NCI-H460 (cell line): Measurements from ENCODE around the gene CHRNE. TPM values are rescaled to one million over a fixed set of nuclear protein-coding genes. Genes with fewer than 3 reads are reported as not detected.
A peak's percentile ranks its signal among the peaks of the same experiment; 100 is the strongest.
"Not testable (repeated sequence)": the region's sequence is repeated elsewhere in the genome, so short reads cannot be mapped to it uniquely, and the experiment has no call there.

Source experiments
- DNase-seq: peaks from one replicate; pipeline ENCODE4 v3.0.0-alpha.2; 2016; ENCODE audit warnings: low read depth; ENCODE audit errors: extremely low read depth
- total RNA-seq: library from RNA; depleted of rRNA; stranded (reverse); fragments of >200 nt; shearing (Covaris generic); gene quantifications from 2 replicates; pipeline ENCODE4 v1.2.3, GENCODE V29; 2014

Gene CHRNE
- total RNA-seq, 1 experiment from 2014 or later: not detected

DNA sequence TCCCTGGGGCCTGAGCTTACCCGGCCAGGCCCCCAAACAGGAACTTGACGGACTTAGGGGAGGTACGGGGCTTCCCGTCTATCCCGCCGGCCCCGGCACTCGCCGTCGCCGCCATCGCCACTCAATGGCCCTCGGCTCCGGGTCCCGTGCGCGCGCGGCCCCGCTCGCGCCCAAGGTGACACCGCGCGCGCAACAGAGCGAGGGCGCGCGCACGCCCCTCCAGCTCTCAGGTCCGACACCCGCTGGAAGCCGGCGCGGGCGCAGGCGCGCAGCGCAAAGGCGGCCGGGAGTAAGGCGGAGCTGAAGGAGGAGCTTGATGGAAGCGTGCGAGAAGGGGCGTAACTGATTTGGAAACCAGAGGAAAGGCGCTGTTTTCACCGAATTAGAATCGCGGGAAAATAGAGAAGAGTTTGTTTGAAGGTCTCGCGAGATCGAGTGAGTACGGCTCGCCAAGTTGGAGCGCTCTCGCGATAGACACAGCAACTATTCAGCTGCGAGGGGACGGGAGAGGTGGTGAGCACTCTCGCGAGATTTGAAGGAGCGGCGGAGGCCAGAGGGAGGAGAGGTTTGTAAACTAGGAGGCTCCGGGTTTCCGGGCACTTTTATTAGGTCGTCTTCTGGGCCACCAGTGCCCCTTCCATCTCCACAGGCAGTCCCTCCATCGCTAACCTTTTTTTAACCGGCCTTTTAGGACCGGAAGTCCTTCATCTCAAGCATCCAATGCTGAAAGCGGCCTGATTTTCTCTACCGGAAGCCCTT is 37.1 kb upstream of the CHRNE start, which contains the start of the genes RNF167 and SLC25A11:
TSS of gene RNF167 (plus strand) at position 473 of the 759 bp plus-strand sequence. CDS start 642 bp downstream, outside the sequence.
TSS of gene SLC25A11 (minus strand) at position 251 of the 759 bp plus-strand sequence. CDS start at position 115, 136 bp downstream.
- peak; percentile 100 for DNase-seq

DNA sequence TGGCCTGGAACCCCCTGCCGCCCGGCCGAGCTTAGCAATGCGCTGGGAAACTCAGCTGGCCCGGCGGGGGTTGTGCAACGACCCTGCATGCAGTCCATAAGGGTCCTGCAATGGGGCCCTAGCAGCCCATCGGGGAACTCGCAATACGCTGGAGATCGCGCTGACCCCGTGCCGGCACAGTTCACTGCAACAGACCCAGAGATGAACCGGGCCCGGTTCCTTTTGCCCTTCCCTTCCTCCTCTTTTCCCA is 36.6 kb upstream of the CHRNE start:
- DNase-seq: no peak

DNA sequence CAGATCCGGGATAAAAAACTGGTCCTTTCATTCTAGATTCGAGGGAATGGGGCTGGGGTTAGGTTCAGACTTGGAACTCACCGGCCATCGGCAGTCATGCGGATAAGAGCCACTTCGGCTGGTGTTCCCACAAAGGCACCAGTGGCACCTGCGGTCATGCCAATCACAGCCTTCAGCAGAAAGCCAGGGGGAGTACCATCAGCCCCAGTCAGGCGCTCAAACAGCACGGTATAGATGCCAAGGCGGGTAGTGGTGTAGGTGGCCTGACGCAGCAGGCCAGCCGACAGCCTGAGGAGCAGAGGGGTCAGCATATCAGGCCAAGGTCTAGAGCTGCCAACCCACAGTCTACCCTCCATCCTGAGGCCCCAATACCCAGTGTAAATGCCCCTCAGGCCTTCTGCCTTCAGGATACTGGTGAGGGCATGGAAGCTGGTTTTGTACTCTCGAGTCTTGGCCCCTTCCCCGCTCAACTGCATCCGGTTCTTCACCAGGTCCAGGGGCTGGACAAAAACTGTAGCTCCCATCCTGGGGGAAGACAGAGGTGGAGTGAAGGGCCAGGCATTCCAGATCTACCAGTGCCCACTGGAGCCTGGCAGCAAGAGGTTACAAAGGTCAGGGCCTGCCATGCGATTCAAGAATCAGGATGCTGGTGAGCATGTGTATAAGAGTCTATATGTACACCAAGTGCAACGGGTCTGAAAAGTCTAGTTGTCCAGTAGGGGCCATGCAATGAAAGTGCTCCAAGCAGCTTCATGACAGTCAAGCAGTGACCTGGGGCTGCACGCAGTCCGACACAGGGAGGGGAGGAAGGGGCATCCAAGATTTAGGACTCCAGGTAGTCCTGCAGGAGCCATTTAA is 36.0 kb upstream of the CHRNE start:
- no peak for DNase-seq

DNA sequence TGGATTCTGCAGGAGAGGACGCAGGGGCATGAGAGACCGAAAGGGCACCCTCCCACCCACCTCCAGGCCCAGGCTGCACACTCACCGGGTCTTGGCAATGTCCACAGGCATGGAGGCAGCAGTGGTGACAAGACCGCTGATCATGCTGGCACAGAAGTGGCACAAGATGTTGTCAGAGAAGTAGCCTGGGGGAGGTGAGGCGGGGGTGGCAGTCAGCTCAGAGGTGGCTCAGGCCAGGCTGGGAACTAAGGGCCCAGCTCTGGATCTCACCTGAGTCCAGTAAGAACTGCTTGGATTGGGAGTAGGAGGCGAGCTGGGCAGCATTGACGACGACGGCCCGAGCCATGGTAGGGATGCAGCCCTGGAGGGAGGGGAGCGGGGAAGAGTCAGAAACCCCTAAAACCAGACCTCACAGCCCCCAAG is 35.2 kb upstream of the CHRNE start:
- no peak for DNase-seq

DNA sequence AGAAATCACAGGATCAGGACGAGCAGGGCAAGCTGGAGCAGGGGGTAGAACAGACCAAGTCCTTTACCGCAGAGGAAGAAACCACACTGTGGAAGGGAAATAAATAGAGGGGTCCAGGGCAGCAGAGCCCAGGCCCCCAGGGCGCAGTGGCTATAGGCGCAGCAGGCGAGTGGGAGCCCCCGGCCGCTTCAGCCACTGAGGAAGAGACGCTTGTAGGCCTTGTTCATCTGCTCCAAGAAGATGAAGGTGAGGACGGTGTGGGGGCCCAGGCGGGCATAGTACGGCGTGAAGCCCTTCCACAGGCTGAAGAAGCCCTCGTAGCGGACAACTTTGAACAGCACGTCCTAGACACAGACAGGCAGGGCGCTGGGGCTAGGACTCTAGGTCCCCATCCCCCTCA is 34.7 kb upstream of the CHRNE start:
- no peak for DNase-seq

DNA sequence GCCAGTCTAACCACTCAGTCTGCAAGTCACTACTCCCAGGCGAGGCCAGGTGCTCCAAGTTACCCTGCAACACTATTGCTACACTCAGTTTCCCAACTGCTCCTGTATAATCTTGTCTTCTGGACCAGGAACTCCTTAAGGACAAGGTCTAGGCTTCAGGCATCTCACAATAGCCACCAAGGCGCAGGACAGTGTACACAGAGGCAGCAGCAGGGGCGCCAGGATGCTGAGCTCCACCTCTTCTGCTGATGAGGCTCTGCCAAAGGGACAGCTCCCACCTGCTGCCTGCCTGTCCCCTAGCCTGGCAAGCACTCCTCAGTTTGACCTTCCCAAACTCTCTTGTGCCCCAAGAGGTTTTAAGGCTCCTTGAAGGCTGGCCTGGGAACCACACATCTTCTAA is 33.5 kb upstream of the CHRNE start:
- DNase-seq: no peak

DNA sequence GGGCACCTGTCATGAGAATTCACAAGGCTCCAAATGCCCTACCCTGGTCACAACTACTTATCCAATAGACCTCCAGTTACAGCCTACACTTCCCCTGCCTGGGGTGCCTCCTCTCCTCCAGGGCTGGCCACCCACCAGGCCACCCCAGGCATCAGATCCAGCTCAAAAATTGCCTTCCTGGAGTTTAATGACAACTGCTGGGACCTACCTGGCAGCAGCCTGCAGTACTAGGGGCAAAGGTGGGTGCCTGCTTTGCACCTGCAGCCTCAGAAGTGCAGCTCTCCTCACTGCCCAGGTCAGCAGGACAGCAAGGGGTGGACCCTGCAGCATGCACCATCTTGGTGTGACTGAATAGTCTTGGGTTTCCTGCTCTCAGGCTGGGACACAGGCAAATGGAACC is 32.8 kb upstream of the CHRNE start:
- no peak for DNase-seq

DNA sequence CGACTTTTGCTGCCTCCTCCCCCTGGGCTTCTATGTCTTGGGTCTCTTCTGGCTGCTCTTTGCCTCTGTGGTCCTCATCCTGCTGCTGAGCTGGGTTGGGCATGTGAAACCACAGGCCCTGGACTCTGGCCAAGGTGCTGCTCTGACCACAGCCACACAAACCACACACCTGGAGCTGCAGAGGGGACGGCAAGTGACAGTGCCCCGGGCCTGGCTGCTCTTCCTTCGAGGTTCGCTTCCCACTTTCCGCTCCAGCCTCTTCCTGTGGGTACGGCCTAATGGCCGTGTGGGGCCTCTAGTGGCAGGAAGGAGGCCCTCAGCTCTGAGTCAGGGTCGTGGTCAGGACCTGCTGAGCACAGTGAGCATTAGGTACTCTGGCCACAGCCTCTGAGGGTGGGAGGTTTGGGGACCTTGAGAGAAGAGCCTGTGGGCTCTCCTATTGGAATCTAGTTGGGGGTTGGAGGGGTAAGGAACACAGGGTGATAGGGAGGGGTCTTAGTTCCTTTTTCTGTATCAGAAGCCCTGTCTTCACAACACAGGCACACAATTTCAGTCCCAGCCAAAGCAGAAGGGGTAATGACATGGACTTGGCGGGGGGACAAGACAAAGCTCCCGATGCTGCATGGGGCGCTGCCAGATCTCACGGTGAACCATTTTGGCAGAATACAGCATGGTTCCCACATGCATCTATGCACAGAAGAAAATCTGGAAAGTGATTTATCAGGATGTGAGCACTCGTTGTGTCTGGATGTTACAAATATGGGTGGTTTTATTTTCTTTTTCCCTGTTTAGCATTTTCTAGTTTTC is 31.5 kb upstream of the CHRNE start:
- DNase-seq: no peak

DNA sequence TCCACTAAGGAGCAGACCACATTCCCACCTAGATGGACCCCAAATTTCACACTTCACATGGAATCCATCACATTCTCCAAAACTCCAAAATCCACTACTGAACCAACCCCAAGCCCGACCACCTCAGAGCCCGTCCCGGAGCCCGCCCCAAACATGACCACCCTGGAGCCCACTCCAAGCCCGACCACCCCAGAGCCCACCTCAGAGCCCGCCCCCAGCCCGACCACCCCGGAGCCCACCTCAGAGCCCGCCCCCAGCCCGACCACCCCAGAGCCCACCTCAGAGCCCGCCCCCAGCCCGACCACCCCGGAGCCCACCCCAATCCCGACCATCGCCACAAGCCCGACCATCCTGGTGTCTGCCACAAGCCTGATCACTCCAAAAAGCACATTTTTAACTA is 30.7 kb upstream of the CHRNE start:
- no peak for DNase-seq

DNA sequence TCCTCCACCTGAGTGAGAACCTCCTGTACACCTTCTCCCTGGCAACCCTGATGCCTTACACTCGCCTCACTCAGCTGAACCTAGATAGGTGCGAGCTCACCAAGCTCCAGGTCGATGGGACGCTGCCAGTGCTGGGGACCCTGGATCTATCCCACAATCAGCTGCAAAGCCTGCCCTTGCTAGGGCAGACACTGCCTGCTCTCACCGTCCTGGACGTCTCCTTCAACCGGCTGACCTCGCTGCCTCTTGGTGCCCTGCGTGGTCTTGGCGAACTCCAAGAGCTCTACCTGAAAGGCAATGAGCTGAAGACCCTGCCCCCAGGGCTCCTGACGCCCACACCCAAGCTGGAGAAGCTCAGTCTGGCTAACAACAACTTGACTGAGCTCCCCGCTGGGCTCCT is 29.9 kb upstream of the CHRNE start:
- no peak for DNase-seq

DNA sequence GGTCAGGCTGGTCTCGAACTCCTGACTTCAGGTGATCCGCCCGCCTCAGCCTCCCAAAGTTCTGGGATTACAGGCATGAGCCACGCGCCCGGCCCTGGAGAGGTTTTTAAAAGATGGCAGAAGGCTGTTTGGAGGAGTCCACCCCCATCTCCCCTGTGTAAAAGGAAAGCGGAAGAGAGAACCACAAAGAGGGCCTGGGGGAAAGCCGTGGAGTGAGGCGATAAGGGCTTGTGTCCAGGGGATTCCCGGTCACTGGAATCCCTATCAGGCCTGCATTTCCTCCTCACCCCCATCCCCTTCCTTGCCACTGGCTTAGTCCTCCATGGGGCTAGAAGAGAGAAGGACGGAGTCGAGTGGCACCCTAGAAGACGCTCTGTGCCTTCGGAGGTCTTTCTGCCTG is 29.1 kb upstream of the CHRNE start, which contains the start of gene GP1BA:
TSS of gene GP1BA (plus strand) at position 315 of the 400 bp plus-strand sequence. CDS start 328 bp downstream, outside the sequence.
- DNase-seq: no peak

DNA sequence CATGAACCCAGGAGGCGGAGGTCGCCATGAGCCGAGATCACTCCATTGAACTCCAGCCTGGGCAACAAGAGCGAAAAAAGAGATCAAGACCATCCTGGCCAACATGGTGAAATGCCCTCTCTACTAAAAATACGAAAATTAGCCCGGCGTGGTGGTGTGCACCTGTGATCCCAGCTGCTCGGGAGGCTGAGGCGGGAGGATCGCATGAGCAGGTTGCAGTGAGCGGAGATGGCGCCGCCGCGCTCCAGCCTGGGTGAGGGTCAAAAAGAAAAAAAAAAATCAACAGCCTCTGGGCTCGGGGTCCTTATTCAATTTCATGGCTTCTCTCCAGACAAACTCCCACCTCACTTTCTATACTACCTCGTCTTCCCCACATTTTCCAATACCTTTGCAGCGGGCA is 26.0 kb upstream of the CHRNE start:
- no peak for DNase-seq

DNA sequence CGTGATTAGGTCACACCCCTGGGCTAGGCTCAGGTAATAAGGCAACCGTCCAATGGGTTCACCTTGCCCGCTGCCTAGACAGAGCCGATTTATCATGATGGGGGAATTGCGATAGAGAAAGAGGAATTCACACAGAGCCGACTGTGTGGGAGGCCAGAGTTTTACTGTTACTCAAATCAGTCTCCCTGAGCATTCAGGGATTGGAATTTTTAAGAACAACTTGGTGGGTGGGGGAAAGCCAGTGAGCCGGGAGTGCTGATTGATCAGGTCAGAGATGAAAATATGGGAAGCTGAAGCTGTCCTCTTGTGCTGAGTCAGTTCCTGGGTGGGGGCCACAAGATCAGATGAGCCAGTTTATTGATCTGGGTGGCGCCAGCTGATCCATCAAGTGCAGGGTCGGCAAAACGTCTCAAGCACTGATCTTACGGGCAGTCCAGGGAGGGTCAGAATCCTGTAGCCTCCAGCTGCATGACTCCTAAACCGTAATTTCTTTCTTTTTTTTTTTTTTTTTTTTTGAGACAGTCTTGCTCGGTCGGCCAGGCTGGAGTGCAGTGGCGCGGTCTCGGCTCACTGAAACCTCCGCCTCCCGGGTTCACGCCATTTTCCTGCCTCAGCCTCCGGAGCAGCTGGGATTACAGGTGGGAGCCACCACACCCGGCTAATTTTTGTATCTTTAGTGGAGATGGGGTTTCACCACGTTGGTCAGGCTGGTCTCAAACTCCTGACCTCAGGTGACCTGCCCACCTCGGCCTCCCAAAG is 23.9 kb upstream of the CHRNE start:
- DNase-seq: not testable (repeated sequence)

DNA sequence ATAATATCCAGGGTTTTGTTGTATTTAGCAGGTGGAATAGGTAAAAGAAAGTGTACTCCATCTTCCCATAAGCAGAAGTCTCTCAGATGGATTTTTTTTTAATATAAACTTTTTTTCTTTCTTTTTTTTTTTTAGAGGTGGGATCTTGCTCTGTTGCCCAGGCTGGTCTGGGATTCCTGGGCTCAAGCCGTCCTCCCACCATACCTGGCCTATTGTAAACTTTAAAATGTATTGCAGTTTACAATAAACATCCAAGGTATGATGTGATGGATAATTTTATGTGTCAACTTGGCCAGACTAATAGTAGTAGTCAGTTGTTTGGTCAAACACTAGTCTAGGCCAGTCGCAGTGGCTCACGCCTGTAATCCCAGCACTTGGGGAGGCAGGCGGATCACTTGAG is 18.4 kb upstream of the CHRNE start:
- DNase-seq: no peak

DNA sequence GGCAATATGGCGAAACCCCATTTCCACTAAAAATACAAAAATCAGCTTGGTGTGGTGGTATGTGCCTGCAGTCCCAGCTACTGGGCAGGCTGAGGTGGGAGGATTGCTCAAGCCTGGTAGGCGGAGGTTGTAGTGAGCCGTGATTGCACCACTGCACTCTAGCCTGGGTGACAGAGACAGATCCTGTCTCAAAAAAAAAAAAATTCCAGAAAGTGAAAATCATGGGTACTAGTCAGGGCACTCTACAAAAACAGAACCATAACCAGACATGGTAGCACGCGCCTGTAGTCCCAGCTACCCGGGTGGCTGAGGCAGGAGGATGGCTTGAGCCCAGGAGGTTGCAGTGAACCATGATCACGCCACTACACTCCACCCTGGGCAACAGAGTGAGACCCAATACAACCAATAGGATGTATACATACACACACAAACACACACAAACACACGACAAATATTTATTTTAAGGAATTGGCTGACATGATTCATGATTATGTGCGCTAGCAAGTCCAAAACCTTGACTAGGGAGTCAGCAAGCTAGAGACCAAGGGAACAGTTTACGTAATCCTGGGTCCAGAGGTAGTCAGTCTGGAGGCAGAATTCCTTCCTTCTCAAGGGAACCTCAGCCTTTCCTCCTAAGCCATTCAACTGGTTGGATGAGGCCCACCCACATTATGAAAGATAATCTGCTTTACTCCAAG is 17.6 kb upstream of the CHRNE start:
- no peak for DNase-seq

DNA sequence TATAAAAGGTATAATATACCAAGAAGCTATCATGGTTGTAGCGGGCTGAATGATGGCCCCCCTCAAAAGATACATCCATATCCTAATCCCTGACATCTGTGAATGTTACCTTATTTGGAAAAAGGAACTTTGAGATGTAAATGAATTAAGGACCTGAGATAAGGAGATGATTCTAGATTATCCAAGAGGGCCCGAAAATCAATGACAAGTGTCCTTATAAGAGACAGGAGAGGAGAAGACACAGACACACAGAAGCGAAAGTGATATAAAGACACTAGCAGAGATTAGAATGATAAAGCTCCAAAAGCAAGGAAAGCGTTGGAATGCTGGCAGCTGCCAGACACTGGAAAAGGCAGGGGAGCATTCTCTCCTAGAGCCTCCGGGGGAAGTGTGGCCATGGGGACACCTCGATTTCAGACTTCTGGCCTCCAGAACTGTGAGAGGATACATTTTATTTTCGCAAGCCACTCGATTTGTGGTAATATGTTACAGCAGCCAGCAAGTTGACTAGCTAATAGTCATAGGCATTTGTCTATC is 16.7 kb upstream of the CHRNE start:
- DNase-seq: no peak

DNA sequence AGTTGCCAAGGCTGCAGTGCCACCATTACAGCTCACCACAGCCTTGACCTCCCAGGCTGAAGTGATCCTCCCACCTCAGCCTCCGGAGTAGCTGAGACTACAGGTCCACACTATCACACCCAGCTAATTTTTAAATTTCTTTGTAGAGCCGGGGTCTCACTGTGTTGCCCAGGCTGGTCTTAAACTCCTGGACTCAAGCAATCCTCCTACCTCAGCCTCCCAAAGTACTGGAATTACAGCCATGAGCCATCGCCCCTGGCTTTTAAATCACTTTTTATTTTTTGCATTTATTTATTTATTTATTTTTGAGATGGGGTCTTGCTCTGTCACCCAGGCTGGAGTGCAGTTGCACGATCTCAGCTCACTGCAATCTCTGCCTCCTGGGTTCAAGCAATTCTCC is 11.7 kb upstream of the CHRNE start:
- DNase-seq: not testable (repeated sequence)

DNA sequence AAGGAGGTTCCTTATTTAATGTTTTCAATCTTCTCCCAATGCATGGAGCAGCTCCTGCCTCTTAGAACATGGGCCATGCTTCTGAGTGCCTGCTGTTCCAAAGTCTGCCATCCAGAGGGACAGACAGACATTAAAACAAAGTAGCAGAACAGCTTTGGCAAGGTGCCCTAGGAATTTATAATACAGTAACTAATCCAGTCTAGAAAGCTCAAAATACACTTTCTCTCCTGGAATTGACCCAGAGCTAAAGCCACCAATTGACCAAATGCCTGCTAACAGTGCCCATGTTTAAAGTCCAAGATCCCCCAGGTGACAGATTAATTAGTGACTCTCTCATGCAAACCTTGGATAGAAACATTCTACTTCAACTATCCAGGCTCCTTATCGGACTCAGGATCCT is 11.1 kb upstream of the CHRNE start:
- no peak for DNase-seq

DNA sequence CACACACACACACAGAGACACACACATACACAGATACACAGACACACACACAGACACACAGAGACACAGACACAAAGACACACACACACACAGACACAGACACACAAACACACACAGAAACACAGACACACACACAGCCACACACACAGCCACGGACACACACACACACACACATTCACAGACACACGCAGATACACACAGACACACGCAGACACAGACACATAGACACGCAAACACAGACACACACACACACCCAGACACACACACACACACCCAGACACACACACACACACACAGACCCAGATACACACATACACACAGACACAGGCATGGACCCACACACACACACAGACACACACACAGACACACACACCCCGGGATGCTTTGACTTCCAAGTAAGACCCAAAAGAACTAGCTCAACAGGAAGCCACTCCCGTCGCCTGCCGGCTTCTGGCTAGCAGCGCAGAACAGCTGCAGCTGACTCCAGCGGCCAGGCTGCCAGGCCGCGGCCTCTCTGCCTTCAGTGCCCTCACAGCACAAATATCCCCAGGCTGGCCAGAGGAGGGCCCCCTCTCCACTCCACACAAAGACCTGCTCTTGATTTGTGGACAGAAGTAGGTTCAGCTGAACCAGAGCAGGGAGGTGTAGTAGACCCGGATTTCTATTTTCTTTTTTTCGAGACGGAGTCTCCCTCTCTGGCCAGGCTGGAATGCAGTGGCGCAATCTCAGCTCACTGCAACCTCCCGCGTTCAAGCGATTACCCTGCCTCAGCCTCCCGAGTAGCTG is 6.0 kb upstream of the CHRNE start:
- DNase-seq: peak; percentile 85
